ENCODE data around the gene KCNQ2.

The KCNQ2 gene

GRCh38 chr20:63452341-63452740, 20.1 kb downstream of the KCNQ2 start:
- TF ChIP-seq CTCF (conservative IDR thresholded peaks at IDR 0.05) (no peak), ZFX (IDR thresholded peaks at IDR 0.05) (no peak)

DNA sequence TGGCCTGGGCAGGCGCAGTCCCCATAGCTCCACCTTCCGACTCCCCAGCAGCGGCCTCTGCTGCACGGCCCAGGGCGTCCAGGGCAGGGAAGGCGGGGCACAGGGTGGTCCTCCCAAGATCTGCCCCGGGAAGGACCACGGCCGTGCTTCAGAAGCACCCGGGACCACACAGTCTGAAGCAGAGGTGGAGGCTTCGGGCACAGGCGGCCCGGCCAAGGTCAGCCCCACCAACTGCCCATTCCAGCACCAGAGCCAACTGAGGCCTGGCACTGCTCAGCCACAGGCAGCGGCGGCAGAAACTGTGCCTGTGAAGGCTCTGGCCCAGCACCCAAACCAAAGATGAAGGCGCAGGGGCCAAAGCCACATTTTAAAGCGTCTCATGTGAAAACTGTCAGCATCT, 20.6 kb downstream of the KCNQ2 start:
- H3K27ac ChIP-seq, result no peak overlapping the region
- TF ChIP-seq ZFX (IDR thresholded peaks at IDR 0.05) (no peak), CTCF (conservative IDR thresholded peaks at IDR 0.05) (no peak)

More at GRCh38 chr20:63452341-63452740, 20.1 kb downstream of the KCNQ2 start:
- no peak overlapping the region for H3K27ac ChIP-seq

GRCh38 chr20:63449796-63450730, 22.4 kb downstream of the KCNQ2 start:
- H3K27ac ChIP-seq, result no peak overlapping the region
- TF ChIP-seq CTCF (conservative IDR thresholded peaks at IDR 0.05), result no peak
- TF ChIP-seq ZFX (IDR thresholded peaks at IDR 0.05), result no peak

DNA sequence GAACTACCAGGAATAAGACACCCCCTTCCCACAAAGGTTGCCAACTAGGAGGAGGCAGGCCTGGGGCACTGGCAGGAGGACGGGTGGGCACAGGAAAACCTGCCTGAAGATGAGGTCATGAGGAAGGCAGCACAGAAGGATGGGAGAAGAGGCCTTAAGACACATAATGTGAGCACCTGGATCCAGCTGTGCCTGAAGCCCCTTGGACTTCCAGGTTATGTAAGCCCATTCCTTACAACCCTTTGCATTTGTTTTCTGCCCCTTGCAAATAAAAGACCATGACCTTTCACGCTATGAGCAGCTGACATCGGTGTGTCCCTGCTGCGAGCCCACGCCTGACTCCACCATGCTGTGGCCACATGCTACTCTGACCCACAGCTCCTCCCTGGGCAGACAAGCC, 23.4 kb downstream of the KCNQ2 start:
- H3K27ac ChIP-seq, result no peak overlapping the region
- TF ChIP-seq ZFX (IDR thresholded peaks at IDR 0.05), result no peak
- no peak for TF ChIP-seq CTCF (conservative IDR thresholded peaks at IDR 0.05)

GRCh38 chr20:63448031-63448430, 24.4 kb downstream of the KCNQ2 start:
- H3K27ac ChIP-seq, result no peak overlapping the region
- TF ChIP-seq CTCF (conservative IDR thresholded peaks at IDR 0.05) (no peak), ZFX (IDR thresholded peaks at IDR 0.05) (no peak)

DNA sequence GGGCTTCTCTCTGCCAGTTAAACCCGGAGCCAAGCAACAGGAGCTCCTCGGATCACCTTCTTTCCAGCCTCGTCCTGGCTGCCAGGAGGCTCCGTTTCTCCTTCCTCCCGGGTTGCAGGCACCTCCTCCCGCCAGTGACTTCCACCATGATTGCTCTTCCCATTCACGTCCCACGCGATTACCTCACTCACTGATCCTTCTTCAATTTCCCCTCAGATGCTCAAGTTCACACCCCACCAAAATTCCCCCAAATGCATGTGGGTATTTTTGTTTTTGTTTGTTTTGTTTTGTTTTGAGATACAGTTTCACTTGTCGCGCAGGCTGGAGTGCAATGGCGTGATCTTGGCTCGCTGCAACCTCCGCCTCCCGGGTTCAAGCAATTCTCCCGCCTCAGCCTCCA, 25.1 kb downstream of the KCNQ2 start:
- TF ChIP-seq ZFX (IDR thresholded peaks at IDR 0.05), result no peak
- no peak for TF ChIP-seq CTCF (conservative IDR thresholded peaks at IDR 0.05)
- H3K27ac ChIP-seq, result no peak overlapping the region

- no peak overlapping the region for H3K27ac ChIP-seq
- TF ChIP-seq ZFX (IDR thresholded peaks at IDR 0.05) (no peak), CTCF (conservative IDR thresholded peaks at IDR 0.05) (no peak)
These were observed 26.0 kb downstream of the KCNQ2 start for GRCh38 chr20:63446216-63447024.
